ENCODE measurements around the gene KCTD19.
A peak's percentile ranks its signal among the peaks of the same experiment; 100 is the strongest.

KCTD19 gene

GRCh38 chr16:67282447-67282805 is 44.1 kb downstream of the KCTD19 start:
- no peak for DNase-seq

GRCh38 chr16:67281536-67282446 is 44.8 kb downstream of the KCTD19 start:
- no peak for DNase-seq

- no peak for DNase-seq
Measured at GRCh38 chr16:67280090-67281015, 46.2 kb downstream of the KCTD19 start.

GRCh38 chr16:67279296-67280089 is 47.0 kb downstream of the KCTD19 start, which contains the start of gene PLEKHG4:
Gene PLEKHG4, plus strand, starts transcription at chr16:67279532. Its CDS starts 513 bp downstream, at chr16:67280045.
- peak; percentile 83 for DNase-seq

- DNase-seq = no peak
Measured at GRCh38 chr16:67278773-67279295, 47.7 kb downstream of the KCTD19 start.

DNA sequence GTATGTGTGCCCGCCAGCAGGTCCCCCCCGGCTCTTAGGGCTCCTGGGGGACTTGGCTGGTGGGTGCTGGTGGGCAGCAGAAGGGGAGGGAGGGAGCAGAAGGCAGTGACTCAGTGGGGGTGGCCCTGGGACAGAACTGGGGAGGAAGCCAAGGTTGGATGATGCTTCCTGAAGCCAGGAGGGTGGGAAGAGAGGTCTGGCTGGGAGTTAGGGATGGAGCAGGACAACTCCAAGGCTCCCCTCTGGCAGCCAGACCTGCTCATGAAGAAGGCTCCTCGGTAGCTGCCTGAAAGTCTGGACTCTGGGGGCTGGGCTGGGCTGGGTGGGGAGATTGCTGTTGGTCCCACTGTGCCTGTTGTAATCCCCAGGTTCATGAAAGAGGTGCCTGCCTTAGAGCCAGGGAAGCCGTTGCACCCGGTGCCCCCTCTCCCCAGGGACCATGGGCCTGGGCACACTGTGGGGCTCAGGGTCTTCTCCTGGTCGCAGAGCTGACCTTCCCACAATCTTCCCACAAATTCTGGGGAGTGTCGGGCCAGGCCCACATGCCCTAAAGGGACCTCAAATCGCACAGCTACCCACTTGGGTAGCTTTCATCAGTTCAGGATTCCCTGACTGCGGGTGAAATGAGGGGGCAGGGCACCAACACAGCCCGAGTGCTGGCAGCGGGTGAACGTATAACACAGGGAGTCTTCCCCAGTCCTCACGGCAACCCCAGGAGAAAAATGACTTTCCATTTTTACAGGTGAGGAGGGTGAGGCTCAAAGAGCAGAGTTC is 48.4 kb downstream of the KCTD19 start:
- peak; percentile 46 for DNase-seq

GRCh38 chr16:67277294-67277998 is 49.1 kb downstream of the KCTD19 start:
- peak; percentile 76 for DNase-seq

GRCh38 chr16:67275321-67275720 is 51.2 kb downstream of the KCTD19 start:
- no peak for DNase-seq

DNA sequence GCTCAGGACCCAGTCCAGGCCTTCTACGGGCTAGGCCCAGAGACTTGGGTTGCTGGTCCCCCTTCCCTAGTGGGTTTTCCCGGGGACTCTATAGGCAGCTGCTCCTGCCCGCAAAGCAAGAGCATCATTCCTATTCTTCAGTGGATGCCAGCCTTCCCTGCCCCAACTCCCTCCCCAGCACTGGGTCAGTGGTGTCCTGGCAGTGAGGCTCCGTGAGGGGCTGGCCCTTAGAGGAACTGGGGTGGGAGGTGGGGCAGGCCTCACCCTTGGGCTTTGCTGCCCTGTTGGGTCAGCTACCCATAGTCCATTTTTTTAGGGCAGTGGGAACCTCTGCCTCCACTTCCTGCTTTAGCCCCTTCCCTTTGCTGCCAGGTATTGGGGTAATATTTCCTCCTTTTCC is 55.1 kb downstream of the KCTD19 start:
- peak; percentile 14 for DNase-seq

- DNase-seq = peak; percentile 23
Measured at GRCh38 chr16:67270931-67271338, 55.6 kb downstream of the KCTD19 start.

DNA sequence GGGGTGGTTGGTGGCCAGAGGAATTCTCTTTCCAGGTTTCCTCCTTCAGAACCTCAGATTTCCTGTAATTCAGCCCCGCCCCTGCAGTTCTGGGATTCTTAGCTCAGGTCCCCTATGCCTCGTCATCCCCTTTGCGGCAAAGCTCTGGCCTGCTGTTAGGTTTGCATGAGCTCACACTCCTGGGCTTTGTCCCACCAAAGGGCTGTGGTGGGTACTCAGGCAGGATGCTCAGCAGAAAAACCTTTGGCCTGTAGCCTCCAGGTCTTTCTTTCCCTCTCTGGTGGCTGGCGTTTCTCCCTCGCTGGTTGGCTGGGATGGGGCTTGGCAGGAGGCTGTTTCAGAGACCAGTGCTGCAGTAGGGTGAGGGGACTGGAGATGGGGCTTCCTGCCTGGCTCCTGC is 56.8 kb downstream of the KCTD19 start:
- peak; percentile 37 for DNase-seq

- no peak for DNase-seq
Measured at GRCh38 chr16:67268136-67268579, 58.4 kb downstream of the KCTD19 start.

GRCh38 chr16:67265834-67266233 is 60.7 kb downstream of the KCTD19 start:
- peak; percentile 13 for DNase-seq

GRCh38 chr16:67264866-67265265 is 61.7 kb downstream of the KCTD19 start:
- peak; percentile 7 for DNase-seq

DNA sequence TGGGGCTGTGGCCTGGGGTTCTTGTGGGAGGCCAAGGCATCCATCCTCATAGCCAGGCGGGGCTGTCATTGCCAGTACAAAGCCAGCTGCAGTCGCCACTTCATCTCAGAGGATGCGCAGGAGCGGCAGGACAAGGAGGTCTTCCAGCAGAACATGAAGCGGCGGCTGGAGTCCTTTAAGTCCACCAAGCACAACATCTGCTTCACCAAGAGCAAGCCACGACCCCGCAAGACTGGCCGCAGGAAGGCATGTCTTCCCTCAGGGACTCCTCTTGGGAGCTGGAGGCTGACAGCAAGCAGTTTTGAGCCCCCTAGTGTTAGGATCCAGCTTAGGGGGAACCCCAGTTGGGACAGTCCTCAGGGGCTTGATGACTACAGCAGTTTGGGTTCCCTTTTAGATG is 62.3 kb downstream of the KCTD19 start:
- DNase-seq = peak; percentile 2

DNA sequence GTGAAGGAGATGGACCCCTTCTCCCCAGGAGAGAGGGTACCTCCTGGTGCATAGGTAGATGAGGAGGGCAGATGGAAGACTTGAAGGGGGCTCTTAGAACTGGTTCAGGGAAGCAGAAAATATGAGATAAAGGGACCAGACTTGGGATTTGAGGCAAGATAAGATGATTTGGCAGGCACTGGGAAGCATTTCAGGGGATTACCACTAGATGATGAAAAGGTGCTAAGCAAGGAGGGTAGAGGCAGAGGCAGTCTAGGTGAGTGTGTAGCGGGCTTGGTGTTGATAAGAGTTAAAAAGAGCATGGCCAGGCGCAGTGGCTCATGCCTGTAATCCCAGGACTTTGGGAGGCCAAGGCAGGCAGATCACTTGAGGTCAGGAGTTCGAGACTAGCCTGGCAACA is 63.3 kb downstream of the KCTD19 start:
- DNase-seq = no peak

GRCh38 chr16:67260426-67261063 is 66.0 kb downstream of the KCTD19 start:
- no peak for DNase-seq

- no peak for DNase-seq
Measured at GRCh38 chr16:67259705-67260104, 66.8 kb downstream of the KCTD19 start.

DNA sequence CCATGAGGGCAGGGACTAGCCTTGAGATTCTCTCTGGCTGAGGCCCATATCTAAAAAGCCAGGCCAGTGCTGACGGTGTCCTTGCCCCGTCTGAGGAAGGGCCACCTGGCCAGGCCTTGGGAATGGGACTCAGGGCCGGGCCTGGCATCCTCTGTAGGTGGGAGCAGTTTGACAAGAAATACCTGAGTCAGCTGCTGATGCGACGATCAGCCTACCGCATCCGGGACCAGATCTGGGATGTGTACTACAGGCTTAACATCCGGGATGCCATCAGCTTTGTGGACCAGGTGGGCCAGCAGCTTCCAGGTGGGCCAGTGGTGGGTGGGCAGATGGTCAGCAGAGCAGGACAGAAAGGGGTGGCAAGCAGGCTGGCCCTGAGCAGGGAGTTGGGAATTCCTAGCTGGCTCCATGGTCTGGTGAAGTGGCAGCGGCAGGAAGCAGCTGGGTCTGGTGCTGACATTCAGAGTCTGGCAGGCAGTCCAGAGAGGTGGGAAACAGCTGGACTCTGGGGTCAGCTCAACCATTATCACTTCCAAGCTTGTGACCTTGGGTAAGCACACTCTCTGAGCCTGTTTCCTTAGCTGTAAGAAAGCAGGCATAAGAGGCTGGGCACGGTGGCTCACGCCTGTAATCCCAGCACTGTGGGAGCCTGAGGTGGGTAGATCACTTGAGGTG is 68.2 kb downstream of the KCTD19 start:
- DNase-seq = no peak

All from right hindlimb (tissue), 1 donor.